Measurements from ENCODE around the gene GTF3A. TPM values are rescaled to one million over a fixed set of nuclear protein-coding genes. Genes with fewer than 3 reads are reported as not detected.

The GTF3A gene
- total RNA-seq, 1 donor = 111 TPM

DNA sequence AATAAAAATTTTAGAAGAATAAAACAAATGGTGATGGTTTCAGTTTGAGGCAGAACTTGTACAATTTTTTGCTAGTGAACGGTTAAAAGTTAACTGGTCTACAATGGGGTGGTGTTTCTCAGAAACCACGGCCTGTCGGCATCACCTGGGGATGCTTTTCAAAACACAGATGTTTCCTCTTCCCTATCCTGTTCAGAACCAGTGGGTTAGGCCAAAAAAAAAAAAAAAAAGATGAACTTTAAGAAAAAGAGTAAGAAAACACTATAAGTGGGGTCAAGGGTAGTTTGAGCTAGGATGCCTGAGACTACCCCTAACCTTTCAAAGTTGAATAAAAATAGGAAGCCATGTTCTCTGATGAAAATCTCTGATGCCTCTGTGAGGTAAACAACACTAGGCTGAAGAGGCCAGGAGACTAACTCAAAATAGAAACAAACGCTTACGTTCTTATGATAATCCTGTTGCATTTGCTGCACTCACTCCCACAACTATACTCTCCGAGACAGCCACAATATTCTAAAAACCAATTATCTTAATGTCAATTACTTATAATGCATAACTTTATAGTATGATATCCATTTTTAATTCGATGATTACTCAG lies 22.7 kb downstream of the GTF3A start:
- no peak overlapping the region for H2AFZ ChIP-seq (ENCODE audit: low read length)
- no peaks in the 10 kb centered on the region for H3K27me3 ChIP-seq (ENCODE audit: insufficient read depth, low read length)
- peaks cover 55% of the 10 kb centered on the region for H3K79me2 ChIP-seq (ENCODE audit: insufficient read depth, low read length)
- no peaks in the 10 kb centered on the region for H3K9me3 ChIP-seq (ENCODE audit: low read depth, low read length)
- no peak for DNase-seq (ENCODE audit: insufficient read length, low spot score, missing footprints)
- H3K27ac ChIP-seq (ENCODE audit: low read depth, low read length) = no peak overlapping the region
- TF ChIP-seq, protein P1, sequence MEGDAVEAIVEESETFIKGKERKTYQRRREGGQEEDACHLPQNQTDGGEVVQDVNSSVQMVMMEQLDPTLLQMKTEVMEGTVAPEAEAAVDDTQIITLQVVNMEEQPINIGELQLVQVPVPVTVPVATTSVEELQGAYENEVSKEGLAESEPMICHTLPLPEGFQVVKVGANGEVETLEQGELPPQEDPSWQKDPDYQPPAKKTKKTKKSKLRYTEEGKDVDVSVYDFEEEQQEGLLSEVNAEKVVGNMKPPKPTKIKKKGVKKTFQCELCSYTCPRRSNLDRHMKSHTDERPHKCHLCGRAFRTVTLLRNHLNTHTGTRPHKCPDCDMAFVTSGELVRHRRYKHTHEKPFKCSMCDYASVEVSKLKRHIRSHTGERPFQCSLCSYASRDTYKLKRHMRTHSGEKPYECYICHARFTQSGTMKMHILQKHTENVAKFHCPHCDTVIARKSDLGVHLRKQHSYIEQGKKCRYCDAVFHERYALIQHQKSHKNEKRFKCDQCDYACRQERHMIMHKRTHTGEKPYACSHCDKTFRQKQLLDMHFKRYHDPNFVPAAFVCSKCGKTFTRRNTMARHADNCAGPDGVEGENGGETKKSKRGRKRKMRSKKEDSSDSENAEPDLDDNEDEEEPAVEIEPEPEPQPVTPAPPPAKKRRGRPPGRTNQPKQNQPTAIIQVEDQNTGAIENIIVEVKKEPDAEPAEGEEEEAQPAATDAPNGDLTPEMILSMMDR (IDR thresholded peaks at IDR 0.05; ENCODE audit: extremely low read depth, low read depth, low read length) = no peak
- H3K4me1 ChIP-seq (ENCODE audit: insufficient read depth, low read length) = peaks cover 12% of the 10 kb centered on the region
- no peak overlapping the region for H3K4me2 ChIP-seq (ENCODE audit: insufficient read depth, low read length)
- peaks cover 5% of the 10 kb centered on the region for H3K36me3 ChIP-seq (ENCODE audit: insufficient read depth, low read length)
- no peak overlapping the region for H3K4me3 ChIP-seq (ENCODE audit: insufficient read depth, low read length)
- peaks cover 7% of the 10 kb centered on the region for H4K20me1 ChIP-seq (ENCODE audit: insufficient read depth, low read length)

- peaks cover 46% of the 10 kb centered on the region for H3K79me2 ChIP-seq (ENCODE audit: insufficient read depth, low read length)
- TF ChIP-seq, protein P1 (IDR thresholded peaks at IDR 0.05; ENCODE audit: extremely low read depth, low read depth, low read length) = no peak
- no peaks in the 10 kb centered on the region for H3K27me3 ChIP-seq (ENCODE audit: insufficient read depth, low read length)
- no peak overlapping the region for H3K4me3 ChIP-seq (ENCODE audit: insufficient read depth, low read length)
- H4K20me1 ChIP-seq (ENCODE audit: insufficient read depth, low read length) = peaks cover 4% of the 10 kb centered on the region
- peaks cover 12% of the 10 kb centered on the region for H3K4me1 ChIP-seq (ENCODE audit: insufficient read depth, low read length)
- DNase-seq (ENCODE audit: insufficient read length, low spot score, missing footprints) = no peak
- peak overlapping the region; percentile 89 for H3K4me2 ChIP-seq (ENCODE audit: insufficient read depth, low read length)
- H3K36me3 ChIP-seq (ENCODE audit: insufficient read depth, low read length) = no peaks in the 10 kb centered on the region
- no peak overlapping the region for H3K27ac ChIP-seq (ENCODE audit: low read depth, low read length)
- no peak overlapping the region for H2AFZ ChIP-seq (ENCODE audit: low read length)
- no peaks in the 10 kb centered on the region for H3K9me3 ChIP-seq (ENCODE audit: low read depth, low read length)
Measured at GRCh38 chr13:27448308-27448707, 23.9 kb downstream of the GTF3A start.

DNA sequence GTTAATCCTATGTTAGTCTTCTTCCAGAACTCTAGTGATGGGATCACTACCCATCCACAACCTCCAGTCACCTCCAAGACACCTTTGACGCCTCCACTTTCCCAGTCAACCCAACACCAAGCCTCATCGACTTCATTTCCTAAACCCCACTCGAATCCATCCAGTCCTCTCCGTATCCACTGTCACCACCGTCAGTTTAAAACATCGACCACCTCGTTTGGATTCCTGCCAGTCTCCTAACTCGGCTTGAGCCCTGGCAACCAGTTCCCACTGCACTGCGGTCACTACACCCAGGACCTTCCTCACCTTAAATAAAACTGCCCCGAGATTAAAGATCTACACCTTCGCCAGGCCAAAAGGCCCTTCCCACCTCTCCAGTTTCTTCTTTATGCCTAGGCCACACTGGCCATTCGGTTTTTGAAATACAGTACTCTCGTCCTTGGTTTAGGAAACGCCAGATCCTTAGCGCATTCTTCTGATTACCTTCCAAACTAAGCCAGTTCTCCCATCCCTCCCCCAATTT lies 24.7 kb downstream of the GTF3A start:
- TF ChIP-seq, protein P1 (IDR thresholded peaks at IDR 0.05; ENCODE audit: extremely low read depth, low read depth, low read length) = no peak

GRCh38 chr13:27449936-27450828 lies 25.8 kb downstream of the GTF3A start, which contains the start of gene MTIF3:
MTIF3 (minus strand) TSS chr13:27450564; CDS start chr13:27440448, 10,116 bp downstream.
- peak; percentile 97 for DNase-seq (ENCODE audit: insufficient read length, low spot score, missing footprints)
- Histone ChIP-seq H3K4me2 (ENCODE audit: insufficient read depth, low read length) (peak within 1 kb of the TSS; percentile 89), H3K9me3 (ENCODE audit: low read depth, low read length) (no peaks in the 10 kb centered on the region), H4K20me1 (ENCODE audit: insufficient read depth, low read length) (peaks cover 4% of the 10 kb centered on the region), H3K27ac (ENCODE audit: low read depth, low read length) (peak within 1 kb of the TSS; percentile 90), H3K27me3 (ENCODE audit: insufficient read depth, low read length) (no peaks in the 10 kb centered on the region), H3K79me2 (ENCODE audit: insufficient read depth, low read length) (peaks cover 43% of the 10 kb centered on the region), H3K36me3 (ENCODE audit: insufficient read depth, low read length) (no peaks in the 10 kb centered on the region), H3K4me1 (ENCODE audit: insufficient read depth, low read length) (peaks cover 14% of the 10 kb centered on the region), H3K4me3 (ENCODE audit: insufficient read depth, low read length) (peak within 1 kb of the TSS; percentile 95), H2AFZ (ENCODE audit: low read length) (peak within 1 kb of the TSS; percentile 96)
- TF ChIP-seq, protein P1 (IDR thresholded peaks at IDR 0.05; ENCODE audit: extremely low read depth, low read depth, low read length) = no peak

More for the DNA sequence above, 24.7 kb downstream of the GTF3A start:
- Histone ChIP-seq H3K79me2 (ENCODE audit: insufficient read depth, low read length) (peaks cover 46% of the 10 kb centered on the region), H3K9me3 (ENCODE audit: low read depth, low read length) (no peaks in the 10 kb centered on the region), H4K20me1 (ENCODE audit: insufficient read depth, low read length) (peaks cover 4% of the 10 kb centered on the region), H3K27ac (ENCODE audit: low read depth, low read length) (peak overlapping the region; percentile 90), H3K27me3 (ENCODE audit: insufficient read depth, low read length) (no peaks in the 10 kb centered on the region), H3K4me1 (ENCODE audit: insufficient read depth, low read length) (peaks cover 12% of the 10 kb centered on the region), H3K4me3 (ENCODE audit: insufficient read depth, low read length) (peak overlapping the region; percentile 95), H2AFZ (ENCODE audit: low read length) (peak overlapping the region; percentile 96), H3K36me3 (ENCODE audit: insufficient read depth, low read length) (no peaks in the 10 kb centered on the region), H3K4me2 (ENCODE audit: insufficient read depth, low read length) (peak overlapping the region; percentile 89)
- DNase-seq (ENCODE audit: insufficient read length, low spot score, missing footprints) = peak; percentile 50

Data from osteoblast (primary cell).